HepG2 (cell line): ENCODE measurements around the gene FTSJ1. TPM values are rescaled to one million over a fixed set of nuclear protein-coding genes. Genes with fewer than 3 reads are reported as not detected.

Source experiments
- ERF ChIP-seq: IDR thresholded peaks from 2 replicates; pipeline ENCODE4 v1.6.1; 2018; ENCODE audit warnings: missing biosample characterization, missing genetic modification reagents
- FOXA1 ChIP-seq, 2 experiments: fragments of 450-650 bp in 1 of 2; sonication (generic) in 1 of 2; formaldehyde crosslinking in 1 of 2; IDR thresholded peaks; 2 replicates each; pipeline versions ENCODE4 v1.4.0 to v1.6.1; 2016 to 2020; ENCODE audit warnings: missing genetic modification reagents in 1 of 2
- HCFC1 ChIP-seq: fragments of 150-350 bp; IDR thresholded peaks from 2 replicates; pipeline ENCODE4 v1.6.1; 2014; ENCODE audit warnings: low read depth, low read length
- MXI1 ChIP-seq: IDR thresholded peaks from 3 replicates; pipeline ENCODE4 v1.6.1; 2012; ENCODE audit warnings: low read depth, low read length, inconsistent platforms, borderline replicate concordance
- NR2F1 ChIP-seq, 2 experiments: fragments of 450-650 bp in 1 of 2; formaldehyde crosslinking in 1 of 2; IDR thresholded peaks; 2 replicates each; pipeline versions ENCODE4 v1.5.0 to v1.6.1; 2016 to 2020; ENCODE audit warnings: mild to moderate bottlenecking in 1 of 2, missing compliant biosample characterization in 1 of 2, missing genetic modification reagents in 1 of 2, moderate library complexity in 1 of 2
- NR2F6 ChIP-seq, 2 experiments: IDR thresholded peaks; 2 replicates each; pipeline ENCODE4 v1.6.1; 2016; ENCODE audit warnings: antibody characterized with exemption in 1 of 2, mild to moderate bottlenecking in 1 of 2
- POLR2AphosphoS5 ChIP-seq: IDR thresholded peaks from 2 replicates; pipeline ENCODE4 v1.6.1; 2012; ENCODE audit warnings: low read depth, low read length
- SMAD1 ChIP-seq: sonication (generic); formaldehyde crosslinking; IDR thresholded peaks from 2 replicates; pipeline ENCODE4 v1.4.0; 2020; ENCODE audit warnings: missing genetic modification reagents, low read depth, mild to moderate bottlenecking, borderline replicate concordance
- SNAI1 ChIP-seq: sonication (generic); formaldehyde crosslinking; IDR thresholded peaks from 2 replicates; pipeline ENCODE4 v1.5.0; 2020; ENCODE audit warnings: mild to moderate bottlenecking, missing genetic modification reagents, borderline replicate concordance
- TCF7L2 ChIP-seq: IDR thresholded peaks from 2 replicates; pipeline ENCODE4 v1.6.1; 2011; ENCODE audit warnings: mild to moderate bottlenecking, low read depth, low read length, moderate library complexity
- TOPORS ChIP-seq: sonication (generic); formaldehyde crosslinking; IDR thresholded peaks from 2 replicates; pipeline ENCODE4 v1.8.0; 2023; ENCODE audit warnings: mild to moderate bottlenecking, missing genetic modification reagents
- TRIM24 ChIP-seq: sonication (generic); formaldehyde crosslinking; IDR thresholded peaks from 2 replicates; pipeline ENCODE4 v1.8.0; 2022; ENCODE audit warnings: mild to moderate bottlenecking, missing genetic modification reagents
- ZBTB8A ChIP-seq: sonication (generic); formaldehyde crosslinking; IDR thresholded peaks from 2 replicates; pipeline ENCODE4 v1.4.0; 2020; ENCODE audit warnings: mild to moderate bottlenecking, low read depth, missing genetic modification reagents, borderline replicate concordance
- ZFX ChIP-seq: sonication (generic); formaldehyde crosslinking; IDR thresholded peaks from 2 replicates; pipeline ENCODE4 v1.4.0; 2020; ENCODE audit warnings: mild to moderate bottlenecking, low read depth, missing genetic modification reagents, moderate library complexity
- ZNF263 ChIP-seq: sonication (generic); formaldehyde crosslinking; IDR thresholded peaks from 2 replicates; pipeline ENCODE4 v1.4.0; 2020; ENCODE audit warnings: missing genetic modification reagents
- ZNF484 ChIP-seq: sonication (generic); formaldehyde crosslinking; IDR thresholded peaks from 2 replicates; pipeline ENCODE4 v1.5.1; 2020; ENCODE audit warnings: mild to moderate bottlenecking, low read depth, missing genetic modification reagents, borderline replicate concordance
- ZNF772 ChIP-seq: sonication (generic); formaldehyde crosslinking; IDR thresholded peaks from 2 replicates; pipeline ENCODE4 v1.5.0; 2020; ENCODE audit warnings: mild to moderate bottlenecking, missing genetic modification reagents
- ZNF83 ChIP-seq: sonication (generic); formaldehyde crosslinking; IDR thresholded peaks from 2 replicates; pipeline ENCODE4 v1.4.0; 2020; ENCODE audit warnings: missing genetic modification reagents, mild to moderate bottlenecking, borderline replicate concordance
- polyA plus RNA-seq, 8 experiments: library from polyadenylated mRNA; depleted of rRNA in 3 of 8; stranded (reverse) in 7 of 8; unstranded in 1 of 8; fragments of >200 nt; fragmentation: Illumina TruSeq in 4 of 8; extraction: Trizol in 4 of 8; gene quantifications; 2 replicates each; pipeline versions ENCODE4 v1.2.1 to v1.2.3, GENCODE V29; 2011 to 2016; ENCODE audit warnings: low read depth in 4 of 8, missing spikeins in 1 of 8, mixed read lengths in 1 of 8; ENCODE audit not compliant: insufficient read depth in 1 of 8
- total RNA-seq, 5 experiments: library from RNA; depleted of rRNA; stranded (reverse); fragments of >200 nt; fragmentation: Illumina TruSeq; extraction: Trizol; gene quantifications; 2 replicates each; pipeline ENCODE4 v1.2.3, GENCODE V29; 2016; ENCODE audit warnings: low read depth in 1 of 5
- TF ChIP-seq, protein P1 (sequence below): IDR thresholded peaks from 2 replicates; pipeline ENCODE4 v1.6.1; 2016; ENCODE audit warnings: low read depth, control low read depth
- TF ChIP-seq, protein P2 (sequence below): IDR thresholded peaks from 2 replicates; pipeline ENCODE4 v1.6.1; 2016; ENCODE audit warnings: missing compliant biosample characterization, missing genetic modification reagents, borderline replicate concordance
- TF ChIP-seq, protein P3 (sequence below): sonication (generic); formaldehyde crosslinking; IDR thresholded peaks from 2 replicates; pipeline ENCODE4 v1.4.0; 2020; ENCODE audit warnings: missing genetic modification reagents
- TF ChIP-seq, protein P4 (sequence below): conservative IDR thresholded peaks from 2 replicates; pipeline ENCODE4 v1.6.1; 2018; ENCODE audit warnings: missing genetic modification reagents
- TF ChIP-seq, protein P5 (sequence below): sonication (generic); formaldehyde crosslinking; IDR thresholded peaks from 2 replicates; pipeline ENCODE4 v1.5.0; 2020; ENCODE audit warnings: missing genetic modification reagents

FTSJ1 gene
- total and polyA plus RNA-seq, 2 of the 13 experiments (the other 11 are each of a cell fraction or from before 2014, with no cell fraction given) = 30.3 to 37.9 TPM

DNA sequence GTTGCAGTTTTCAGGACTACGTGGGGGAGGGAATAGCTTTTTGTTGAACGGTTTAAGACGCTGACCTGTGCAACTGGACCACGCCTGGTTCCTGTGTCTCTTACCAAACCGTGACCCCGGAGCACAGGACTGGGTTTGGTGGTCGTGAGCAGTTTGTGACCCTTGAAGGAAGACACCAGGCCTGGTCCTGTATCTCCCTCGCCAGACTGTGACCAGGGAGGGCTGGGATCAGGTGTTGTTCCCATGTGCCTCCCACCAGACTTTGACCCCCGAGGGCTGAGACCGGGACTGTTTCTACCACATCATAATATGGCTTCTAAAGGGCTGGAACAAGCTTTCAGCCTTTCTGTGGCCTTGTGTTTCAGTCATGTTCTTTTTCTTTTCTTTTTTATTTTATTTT, 46.3 kb downstream of the FTSJ1 start (continued):
- TF ChIP-seq, protein P1, sequence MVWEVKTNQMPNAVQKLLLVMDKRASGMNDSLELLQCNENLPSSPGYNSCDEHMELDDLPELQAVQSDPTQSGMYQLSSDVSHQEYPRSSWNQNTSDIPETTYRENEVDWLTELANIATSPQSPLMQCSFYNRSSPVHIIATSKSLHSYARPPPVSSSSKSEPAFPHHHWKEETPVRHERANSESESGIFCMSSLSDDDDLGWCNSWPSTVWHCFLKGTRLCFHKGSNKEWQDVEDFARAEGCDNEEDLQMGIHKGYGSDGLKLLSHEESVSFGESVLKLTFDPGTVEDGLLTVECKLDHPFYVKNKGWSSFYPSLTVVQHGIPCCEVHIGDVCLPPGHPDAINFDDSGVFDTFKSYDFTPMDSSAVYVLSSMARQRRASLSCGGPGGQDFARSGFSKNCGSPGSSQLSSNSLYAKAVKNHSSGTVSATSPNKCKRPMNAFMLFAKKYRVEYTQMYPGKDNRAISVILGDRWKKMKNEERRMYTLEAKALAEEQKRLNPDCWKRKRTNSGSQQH (CRISPR knock-in tag) = no peak
- no peak for TF ChIP-seq TRIM24 (CRISPR knock-in tag)
- TF ChIP-seq TOPORS (CRISPR knock-in tag) = no peak
- TF ChIP-seq ZNF772 (CRISPR knock-in tag) = no peak
- TF ChIP-seq ZBTB8A (CRISPR knock-in tag) = no peak
- no peak for TF ChIP-seq ZNF83
- TF ChIP-seq, protein P2, sequence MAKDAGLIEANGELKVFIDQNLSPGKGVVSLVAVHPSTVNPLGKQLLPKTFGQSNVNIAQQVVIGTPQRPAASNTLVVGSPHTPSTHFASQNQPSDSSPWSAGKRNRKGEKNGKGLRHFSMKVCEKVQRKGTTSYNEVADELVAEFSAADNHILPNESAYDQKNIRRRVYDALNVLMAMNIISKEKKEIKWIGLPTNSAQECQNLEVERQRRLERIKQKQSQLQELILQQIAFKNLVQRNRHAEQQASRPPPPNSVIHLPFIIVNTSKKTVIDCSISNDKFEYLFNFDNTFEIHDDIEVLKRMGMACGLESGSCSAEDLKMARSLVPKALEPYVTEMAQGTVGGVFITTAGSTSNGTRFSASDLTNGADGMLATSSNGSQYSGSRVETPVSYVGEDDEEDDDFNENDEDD (CRISPR knock-in tag) = 0 out of 2 replicates have a peak, but pooled peaks have one; percentile 19
- TF ChIP-seq ERF (CRISPR knock-in tag) = no peak
- no peak for TF ChIP-seq SMAD1 (CRISPR knock-in tag)
- TF ChIP-seq ZNF263 (CRISPR knock-in tag) = no peak
- peak; percentile 6; the same call in 1 of the 3 replicates for TF ChIP-seq MXI1
- TF ChIP-seq HCFC1 = no peak
- peak; percentile 51; the same call in 1 of the 2 replicates for TF ChIP-seq ZFX
- TF ChIP-seq POLR2AphosphoS5 = peak; percentile 56
- no peak for TF ChIP-seq NR2F1 (CRISPR knock-in tag; IDR thresholded peaks at IDR 0.05)
- TF ChIP-seq, protein P3, sequence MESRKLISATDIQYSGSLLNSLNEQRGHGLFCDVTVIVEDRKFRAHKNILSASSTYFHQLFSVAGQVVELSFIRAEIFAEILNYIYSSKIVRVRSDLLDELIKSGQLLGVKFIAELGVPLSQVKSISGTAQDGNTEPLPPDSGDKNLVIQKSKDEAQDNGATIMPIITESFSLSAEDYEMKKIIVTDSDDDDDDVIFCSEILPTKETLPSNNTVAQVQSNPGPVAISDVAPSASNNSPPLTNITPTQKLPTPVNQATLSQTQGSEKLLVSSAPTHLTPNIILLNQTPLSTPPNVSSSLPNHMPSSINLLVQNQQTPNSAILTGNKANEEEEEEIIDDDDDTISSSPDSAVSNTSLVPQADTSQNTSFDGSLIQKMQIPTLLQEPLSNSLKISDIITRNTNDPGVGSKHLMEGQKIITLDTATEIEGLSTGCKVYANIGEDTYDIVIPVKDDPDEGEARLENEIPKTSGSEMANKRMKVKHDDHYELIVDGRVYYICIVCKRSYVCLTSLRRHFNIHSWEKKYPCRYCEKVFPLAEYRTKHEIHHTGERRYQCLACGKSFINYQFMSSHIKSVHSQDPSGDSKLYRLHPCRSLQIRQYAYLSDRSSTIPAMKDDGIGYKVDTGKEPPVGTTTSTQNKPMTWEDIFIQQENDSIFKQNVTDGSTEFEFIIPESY (CRISPR knock-in tag) = no peak
- TF ChIP-seq, protein P4, sequence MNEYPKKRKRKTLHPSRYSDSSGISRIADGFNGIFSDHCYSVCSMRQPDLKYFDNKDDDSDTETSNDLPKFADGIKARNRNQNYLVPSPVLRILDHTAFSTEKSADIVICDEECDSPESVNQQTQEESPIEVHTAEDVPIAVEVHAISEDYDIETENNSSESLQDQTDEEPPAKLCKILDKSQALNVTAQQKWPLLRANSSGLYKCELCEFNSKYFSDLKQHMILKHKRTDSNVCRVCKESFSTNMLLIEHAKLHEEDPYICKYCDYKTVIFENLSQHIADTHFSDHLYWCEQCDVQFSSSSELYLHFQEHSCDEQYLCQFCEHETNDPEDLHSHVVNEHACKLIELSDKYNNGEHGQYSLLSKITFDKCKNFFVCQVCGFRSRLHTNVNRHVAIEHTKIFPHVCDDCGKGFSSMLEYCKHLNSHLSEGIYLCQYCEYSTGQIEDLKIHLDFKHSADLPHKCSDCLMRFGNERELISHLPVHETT (CRISPR knock-in tag) = no peak
- no peak for TF ChIP-seq TCF7L2
- TF ChIP-seq FOXA1 (IDR thresholded peaks at IDR 0.05) = no peak
- TF ChIP-seq FOXA1 (CRISPR knock-in tag; IDR thresholded peaks at IDR 0.05) = no peak
- TF ChIP-seq, protein P5, sequence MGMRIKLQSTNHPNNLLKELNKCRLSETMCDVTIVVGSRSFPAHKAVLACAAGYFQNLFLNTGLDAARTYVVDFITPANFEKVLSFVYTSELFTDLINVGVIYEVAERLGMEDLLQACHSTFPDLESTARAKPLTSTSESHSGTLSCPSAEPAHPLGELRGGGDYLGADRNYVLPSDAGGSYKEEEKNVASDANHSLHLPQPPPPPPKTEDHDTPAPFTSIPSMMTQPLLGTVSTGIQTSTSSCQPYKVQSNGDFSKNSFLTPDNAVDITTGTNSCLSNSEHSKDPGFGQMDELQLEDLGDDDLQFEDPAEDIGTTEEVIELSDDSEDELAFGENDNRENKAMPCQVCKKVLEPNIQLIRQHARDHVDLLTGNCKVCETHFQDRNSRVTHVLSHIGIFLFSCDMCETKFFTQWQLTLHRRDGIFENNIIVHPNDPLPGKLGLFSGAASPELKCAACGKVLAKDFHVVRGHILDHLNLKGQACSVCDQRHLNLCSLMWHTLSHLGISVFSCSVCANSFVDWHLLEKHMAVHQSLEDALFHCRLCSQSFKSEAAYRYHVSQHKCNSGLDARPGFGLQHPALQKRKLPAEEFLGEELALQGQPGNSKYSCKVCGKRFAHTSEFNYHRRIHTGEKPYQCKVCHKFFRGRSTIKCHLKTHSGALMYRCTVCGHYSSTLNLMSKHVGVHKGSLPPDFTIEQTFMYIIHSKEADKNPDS = 0 out of 2 replicates have a peak, but pooled peaks have one; percentile 24
- no peak for TF ChIP-seq ZNF484
- no peak for TF ChIP-seq SNAI1
- no peak for TF ChIP-seq NR2F6 (IDR thresholded peaks at IDR 0.05)
- 0 out of 2 replicates have a peak, but pooled peaks have one; percentile 4 for TF ChIP-seq NR2F6 (CRISPR knock-in tag; IDR thresholded peaks at IDR 0.05)
